Body of pancreas (tissue), 4 donors: ENCODE data around the gene KCNMB4. TPM values are rescaled to one million over a fixed set of nuclear protein-coding genes. Genes with fewer than 3 reads are reported as not detected.

Experiments
- ATAC-seq: fragments of 150-250 bp; one replicate; pipeline ENCODE4 v1.9.1; 2016
- DNase-seq, 4 donors: peaks; one replicate each; pipeline ENCODE4 v3.0.0-alpha.2; 2019
- H3K27ac ChIP-seq, 4 donors: fragments of 200-600 bp; sonication (generic); 1 replicate in 3 of 4; 2 replicates in 1 of 4; pipeline versions ENCODE4 v1.5.1 to v1.6.1; 2016 to 2019; ENCODE audit warnings: mild to moderate bottlenecking in 1 of 4, mixed read lengths in 1 of 4, moderate library complexity in 1 of 4
- H3K27me3 ChIP-seq, 2 donors: fragments of 200-600 bp; sonication (generic); one replicate each; pipeline ENCODE4 v1.6.0; 2016; ENCODE audit warnings: mild to moderate bottlenecking in 1 of 2
- H3K36me3 ChIP-seq, 2 donors: fragments of 200-600 bp; sonication (generic); replicated peaks in 1 of 2; 2 replicates each; pipeline ENCODE4 v1.5.1; 2016; ENCODE audit warnings: low read depth in 2 of 2; ENCODE audit not compliant: insufficient read depth in 1 of 2
- H3K4me1 ChIP-seq: fragments of 200-600 bp; sonication (generic); one replicate; pipeline ENCODE4 v1.6.0; 2016
- H3K4me3 ChIP-seq, 2 donors: fragments of 200-600 bp; sonication (generic); 1 replicate in 1 of 2; 2 replicates in 1 of 2; pipeline ENCODE4 v1.5.1; 2016 to 2019
- H3K9me3 ChIP-seq, 3 donors: fragments of 200-600 bp; sonication (generic); 1 replicate in 2 of 3; 2 replicates in 1 of 3; pipeline ENCODE4 v1.5.1; 2016
- CTCF ChIP-seq, 7 experiments: fragments of 450-650 bp in 4 of 7; fragments of 200-600 bp in 3 of 7; sonication (generic) in 3 of 7; IDR thresholded peaks; one replicate each; pipeline ENCODE4 v1.5.1; 2016 to 2019; ENCODE audit warnings: antibody characterized with exemption in 7 of 7
- POLR2A ChIP-seq, 3 donors: fragments of 450-650 bp; IDR thresholded peaks; one replicate each; pipeline ENCODE4 v1.6.1; 2016; ENCODE audit warnings: antibody characterized with exemption in 3 of 3, mild to moderate bottlenecking in 2 of 3
- WGBS, 2 donors: methylation state at CpG; one replicate each; pipeline ENCODE4 v1.1.5; 2017; 5-methylcytosine and 5-hydroxymethylcytosine counted together
- intact Hi-C: fragments of 100-400 bp; cut with DNase I; formaldehyde crosslinking; loops from one replicate; pipeline ENCODE4 v1.15.1; 2023
- total RNA-seq, 2 donors: library from RNA; depleted of rRNA; stranded (reverse); fragments of >200 nt; gene quantifications; one replicate each; pipeline ENCODE4 v1.1.0, GENCODE V29; 2016

Gene KCNMB4
- total RNA-seq: 1 to 10 TPM in 1 of 2 donors, under 1 TPM in 1; 0.33 to 1.6 TPM

- intact Hi-C loops: no loop called here
- Histone ChIP-seq H3K4me1 (peaks cover 24% of the 10 kb centered on the region), H3K27me3 (peaks cover 0 to 11% of the 10 kb centered on the region in 2 donors), H3K4me3 (peak within 1 kb of the TSS; percentile 33 to 93), H3K9me3 (peaks cover 0 to 3% (median 0%) of the 10 kb centered on the region in 3 donors), H3K27ac (no peak within 1 kb of the TSS), H3K36me3 (no peaks in the 10 kb centered on the region)
- ATAC-seq (peak; percentile 70), DNase-seq (peak; percentile 36 to 61 (median 42))
- WGBS, 2 donors: 1% methylated on average over 26 to 56 of the region's 88 CpGs
- TF ChIP-seq CTCF (IDR thresholded peaks at IDR 0.05) (no peak), POLR2A (IDR thresholded peaks at IDR 0.05) (no peak)
Observed at GRCh38 chr12:70365648-70366518, at the start of gene KCNMB4. KCNMB4 (plus strand) TSS chr12:70366290; CDS start chr12:70366735, 445 bp downstream.

GRCh38 chr12:70317781-70318180 is 48.3 kb upstream of the KCNMB4 start:
- Histone ChIP-seq H3K36me3 (no peaks in the 10 kb centered on the region), H3K4me1 (no peaks in the 10 kb centered on the region), H3K27ac (no peak overlapping the region), H3K9me3 (no peaks in the 10 kb centered on the region), H3K27me3 (no peaks in the 10 kb centered on the region), H3K4me3 (no peak overlapping the region)
- no peak for TF ChIP-seq POLR2A (IDR thresholded peaks at IDR 0.05)
- TF ChIP-seq CTCF (IDR thresholded peaks at IDR 0.05): no peak
- DNase-seq (no peak), ATAC-seq (no peak)
- 74 to 91% methylated on average over 3 of the region's 3 CpGs for WGBS, 2 donors
- intact Hi-C loops: no loop called here

GRCh38 chr12:70319605-70320004 is 46.5 kb upstream of the KCNMB4 start:
- 81 to 84% methylated on average over 4 of the region's 4 CpGs for WGBS, 2 donors
- no peak for ATAC-seq
- intact Hi-C loops: no loop called here
- TF ChIP-seq POLR2A (IDR thresholded peaks at IDR 0.05) (no peak), CTCF (IDR thresholded peaks at IDR 0.05) (no peak)
- DNase-seq: no peak
- H3K27ac ChIP-seq: no peak overlapping the region
- H3K4me1 ChIP-seq: no peaks in the 10 kb centered on the region
- no peak overlapping the region for H3K4me3 ChIP-seq
- H3K9me3 ChIP-seq: no peaks in the 10 kb centered on the region
- no peaks in the 10 kb centered on the region for H3K36me3 ChIP-seq
- H3K27me3 ChIP-seq: no peaks in the 10 kb centered on the region

GRCh38 chr12:70321191-70321590 is 44.9 kb upstream of the KCNMB4 start:
- DNase-seq: no peak

More at GRCh38 chr12:70321191-70321590, 44.9 kb upstream of the KCNMB4 start:
- H3K4me3 ChIP-seq: no peak overlapping the region
- no peak for ATAC-seq
- TF ChIP-seq POLR2A (IDR thresholded peaks at IDR 0.05) (no peak), CTCF (IDR thresholded peaks at IDR 0.05) (no peak)
- no peaks in the 10 kb centered on the region for H3K4me1 ChIP-seq
- no peaks in the 10 kb centered on the region for H3K27me3 ChIP-seq
- WGBS, 2 donors: 66 to 96% methylated on average over 2 of the region's 2 CpGs
- H3K36me3 ChIP-seq: no peaks in the 10 kb centered on the region
- intact Hi-C loops: no loop called here
- no peaks in the 10 kb centered on the region for H3K9me3 ChIP-seq
- no peak overlapping the region for H3K27ac ChIP-seq
